AG04450 (cell line): ENCODE measurements around the gene ENTPD8. TPM values are rescaled to one million over a fixed set of nuclear protein-coding genes. Genes with fewer than 3 reads are reported as not detected.
"Not testable (repeated sequence)": the region's sequence is repeated elsewhere in the genome, so short reads cannot be mapped to it uniquely, and the experiment has no call there.

Source experiments
- CTCF ChIA-PET: fragments of 300-600, 350-600 bp; formaldehyde crosslinking; extraction: SDS; loops from one replicate; lab custom pipeline; 2022; ENCODE audit warnings: antibody characterized with exemption, inconsistent platforms; lab: Charles Lee
- POLR2A ChIA-PET: fragments of 350-600 bp; formaldehyde crosslinking; extraction: SDS; loops from one replicate; lab custom pipeline; 2021; ENCODE audit warnings: antibody characterized with exemption, inconsistent platforms; lab: Yijun Ruan, JAX
- DNase-seq: peaks from one replicate; pipeline ENCODE4 v3.0.0-alpha.2; 2011; ENCODE audit warnings: low read depth, low spot score
- H3K27ac ChIP-seq: one replicate; pipeline ENCODE4 v1.5.1; 2012; ENCODE audit warnings: low read depth, low read length, control low read depth
- H3K27me3 ChIP-seq: one replicate; pipeline ENCODE4 v1.6.0; 2012; ENCODE audit warnings: low read length; ENCODE audit not compliant: control insufficient read depth, insufficient read depth
- H3K4me3 ChIP-seq: 2 replicates; pipeline ENCODE4 v1.5.1; 2011; ENCODE audit warnings: mild to moderate bottlenecking, low read depth, low read length, control low read depth
- H3K9me3 ChIP-seq: 2 replicates; pipeline ENCODE4 v1.5.1; 2012; ENCODE audit warnings: low read length; ENCODE audit not compliant: control insufficient read depth, insufficient read depth
- CTCF ChIP-seq: IDR thresholded peaks from 2 replicates; pipeline ENCODE4 v1.5.1; 2011; ENCODE audit warnings: low read depth, low read length, control low read depth, inconsistent platforms
- polyA plus RNA-seq: library from polyadenylated mRNA; depleted of rRNA; stranded (reverse); fragments of >200 nt; gene quantifications from 2 replicates; pipeline ENCODE4 v1.2.3, GENCODE V29; 2011; rRNA removed

The ENTPD8 gene
- polyA plus RNA-seq, 1 experiment: not detected

GRCh38 chr9:137387891-137388560 is 53.1 kb downstream of the ENTPD8 start:
- Histone ChIP-seq H3K27ac (no peak overlapping the region), H3K4me3 (no peak overlapping the region), H3K27me3 (peaks cover 2% of the 10 kb centered on the region), H3K9me3 (no peaks in the 10 kb centered on the region; the same call in 1 of the 2 replicates)
- DNase-seq: no peak
- no peak for TF ChIP-seq CTCF
- ChIA-PET POLR2A (interaction anchor here (0.6 kb wide), 1 partner anchor 16 kb away, joined by 3 read pairs; no protein-coding TSS in a partner anchor), CTCF (no interaction called here)

GRCh38 chr9:137387114-137387890 is 53.9 kb downstream of the ENTPD8 start:
- ChIA-PET POLR2A (interaction anchor here (0.6 kb wide), 1 partner anchor 16 kb away, joined by 3 read pairs; no protein-coding TSS in a partner anchor), CTCF (no interaction called here)
- DNase-seq: no peak
- no peak for TF ChIP-seq CTCF
- H3K9me3 ChIP-seq: no peaks in the 10 kb centered on the region; the same call in 1 of the 2 replicates
- no peak overlapping the region for H3K4me3 ChIP-seq
- peaks cover 2% of the 10 kb centered on the region for H3K27me3 ChIP-seq
- no peak overlapping the region for H3K27ac ChIP-seq

- H3K27ac ChIP-seq, H3K27me3 ChIP-seq, H3K4me3 ChIP-seq, DNase-seq, H3K9me3 ChIP-seq, CTCF ChIA-PET, POLR2A ChIA-PET: not testable (repeated sequence)
Measured at GRCh38 chr9:137386507-137387113, 54.5 kb downstream of the ENTPD8 start.

- ChIA-PET CTCF (interaction anchor here (1.0 kb wide), 1 partner anchor 38 kb away, joined by 3 read pairs; the partner anchor contains the start of genes EXD3 and NOXA1), POLR2A (interaction anchor here (1.2 kb wide), 2 partner anchors 11 to 84 kb away, joined by 3 to 4 read pairs; no protein-coding TSS in a partner anchor)
- Histone ChIP-seq H3K4me3 (no peak overlapping the region), H3K27me3 (peaks cover 2% of the 10 kb centered on the region), H3K9me3 (peaks cover 5% of the 10 kb centered on the region; the same call in 1 of the 2 replicates), H3K27ac (no peak overlapping the region)
- no peak for TF ChIP-seq CTCF
- no peak for DNase-seq
Measured at GRCh38 chr9:137385061-137385655, 56.0 kb downstream of the ENTPD8 start.

Other genes starting within 250 kb of the ENTPD8 start
- 2.8 and 3.8 TPM in 2 replicates for gene TPRN, start 240.6 kb downstream of the ENTPD8 start, polyA plus RNA-seq
- 44.2 and 50.2 TPM in 2 replicates for gene TMEM203, start 235.7 kb downstream of the ENTPD8 start, polyA plus RNA-seq
- gene NDOR1, start 235.7 kb downstream of the ENTPD8 start, polyA plus RNA-seq: 2.8 and 3.8 TPM in 2 replicates
- 0.17 and 0.45 TPM in 2 replicates for gene RNF208, start 219.1 kb downstream of the ENTPD8 start, polyA plus RNA-seq
- gene CYSRT1, start 216.2 kb downstream of the ENTPD8 start, polyA plus RNA-seq: 0.27 and 0.56 TPM in 2 replicates
- not detected in 2 replicates for gene RNF224, start 213.9 kb downstream of the ENTPD8 start, polyA plus RNA-seq
- not detected in 2 replicates for gene SLC34A3, start 210.5 kb downstream of the ENTPD8 start, polyA plus RNA-seq
- gene TUBB4B, start 200.1 kb downstream of the ENTPD8 start, polyA plus RNA-seq: 223 and 262 TPM in 2 replicates
- not detected in 2 replicates for gene STPG3, start 190.1 kb downstream of the ENTPD8 start, polyA plus RNA-seq
- 27.1 and 38.7 TPM in 2 replicates for gene NELFB, start 186.0 kb downstream of the ENTPD8 start, polyA plus RNA-seq
- gene TOR4A, start 163.6 kb downstream of the ENTPD8 start, polyA plus RNA-seq: 14.1 and 18.7 TPM in 2 replicates
- 0.17 and 0.22 TPM in 2 replicates for gene NRARP, start 139.1 kb downstream of the ENTPD8 start, polyA plus RNA-seq
- 4.0 and 5.4 TPM in 2 replicates for gene EXD3, start 18.2 kb downstream of the ENTPD8 start, polyA plus RNA-seq
- 0.06 and 0.09 TPM in 2 replicates for gene NOXA1, start 18.0 kb downstream of the ENTPD8 start, polyA plus RNA-seq
- 20.7 and 27.6 TPM in 2 replicates for gene NSMF, start 18.0 kb upstream of the ENTPD8 start, polyA plus RNA-seq
- 0.26 and 0.42 TPM in 2 replicates for gene PNPLA7, start 109.0 kb upstream of the ENTPD8 start, polyA plus RNA-seq
- 12.3 and 15.6 TPM in 2 replicates for gene MRPL41, start 110.5 kb upstream of the ENTPD8 start, polyA plus RNA-seq
- gene DPH7, start 137.6 kb upstream of the ENTPD8 start, polyA plus RNA-seq: 19.5 and 21.9 TPM in 2 replicates
- gene ZMYND19, start 149.2 kb upstream of the ENTPD8 start, polyA plus RNA-seq: 11.4 and 11.6 TPM in 2 replicates
- gene ARRDC1, start 164.3 kb upstream of the ENTPD8 start, polyA plus RNA-seq: 12.1 and 14.5 TPM in 2 replicates
- gene EHMT1, start 177.6 kb upstream of the ENTPD8 start, polyA plus RNA-seq: 26.1 and 29.0 TPM in 2 replicates